Stomach (tissue), 4 donors: ENCODE measurements around the gene CYP2A13.

Experiments
- POLR2A ChIP-seq, 4 donors: fragments of 450-650 bp; IDR thresholded peaks; one replicate each; pipeline ENCODE4 v1.6.1; 2016; ENCODE audit warnings: antibody characterized with exemption in 4 of 4, control low read depth in 2 of 4, mild to moderate bottlenecking in 1 of 4, moderate library complexity in 1 of 4
- TF ChIP-seq, protein P1 (sequence below), 7 experiments: fragments of 450-650 bp in 4 of 7; fragments of 200-600 bp in 3 of 7; sonication (generic) in 3 of 7; IDR thresholded peaks; one replicate each; pipeline ENCODE4 v1.5.1; 2016 to 2019; ENCODE audit warnings: antibody characterized with exemption in 7 of 7, control low read depth in 2 of 7, mild to moderate bottlenecking in 1 of 7

DNA sequence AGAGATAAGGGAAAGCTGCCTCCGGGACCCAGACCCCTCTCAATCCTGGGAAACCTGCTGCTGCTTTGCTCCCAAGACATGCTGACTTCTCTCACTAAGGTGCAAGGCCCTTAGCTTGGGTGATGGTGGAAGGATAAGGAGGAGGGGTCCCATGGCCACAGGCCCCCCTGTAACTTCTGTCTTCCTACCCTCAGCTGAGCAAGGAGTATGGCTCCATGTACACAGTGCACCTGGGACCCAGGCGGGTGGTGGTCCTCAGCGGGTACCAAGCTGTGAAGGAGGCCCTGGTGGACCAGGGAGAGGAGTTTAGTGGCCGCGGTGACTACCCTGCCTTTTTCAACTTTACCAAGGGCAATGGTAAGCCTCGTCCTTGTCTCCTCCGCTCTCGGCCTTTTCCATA is 28.0 kb downstream of the CYP2A13 start:
- TF ChIP-seq, protein P1, sequence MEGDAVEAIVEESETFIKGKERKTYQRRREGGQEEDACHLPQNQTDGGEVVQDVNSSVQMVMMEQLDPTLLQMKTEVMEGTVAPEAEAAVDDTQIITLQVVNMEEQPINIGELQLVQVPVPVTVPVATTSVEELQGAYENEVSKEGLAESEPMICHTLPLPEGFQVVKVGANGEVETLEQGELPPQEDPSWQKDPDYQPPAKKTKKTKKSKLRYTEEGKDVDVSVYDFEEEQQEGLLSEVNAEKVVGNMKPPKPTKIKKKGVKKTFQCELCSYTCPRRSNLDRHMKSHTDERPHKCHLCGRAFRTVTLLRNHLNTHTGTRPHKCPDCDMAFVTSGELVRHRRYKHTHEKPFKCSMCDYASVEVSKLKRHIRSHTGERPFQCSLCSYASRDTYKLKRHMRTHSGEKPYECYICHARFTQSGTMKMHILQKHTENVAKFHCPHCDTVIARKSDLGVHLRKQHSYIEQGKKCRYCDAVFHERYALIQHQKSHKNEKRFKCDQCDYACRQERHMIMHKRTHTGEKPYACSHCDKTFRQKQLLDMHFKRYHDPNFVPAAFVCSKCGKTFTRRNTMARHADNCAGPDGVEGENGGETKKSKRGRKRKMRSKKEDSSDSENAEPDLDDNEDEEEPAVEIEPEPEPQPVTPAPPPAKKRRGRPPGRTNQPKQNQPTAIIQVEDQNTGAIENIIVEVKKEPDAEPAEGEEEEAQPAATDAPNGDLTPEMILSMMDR (IDR thresholded peaks at IDR 0.05), result no peak
- no peak for TF ChIP-seq POLR2A (IDR thresholded peaks at IDR 0.05)
